Colonic mucosa (tissue), 4 donors: Measurements from ENCODE around the gene PAIP2. TPM values are rescaled to one million over a fixed set of nuclear protein-coding genes. Genes with fewer than 3 reads are reported as not detected.

Experiments
- DNase-seq: peaks from one replicate; pipeline ENCODE4 v3.0.0-alpha.2; 2020
- H3K27ac ChIP-seq: fragments of 200-600 bp; one replicate; pipeline ENCODE4 v1.8.0; 2021
- H3K27me3 ChIP-seq: fragments of 200-600 bp; one replicate; pipeline ENCODE4 v1.8.0; 2021
- H3K36me3 ChIP-seq: fragments of 200-600 bp; one replicate; pipeline ENCODE4 v1.8.0; 2021
- H3K4me1 ChIP-seq: fragments of 200-600 bp; one replicate; pipeline ENCODE4 v1.8.0; 2021; ENCODE audit warnings: mild to moderate bottlenecking
- H3K4me3 ChIP-seq: fragments of 200-600 bp; one replicate; pipeline ENCODE4 v1.8.0; 2021
- H3K9ac ChIP-seq, 2 donors: one replicate each; pipeline ENCODE4 v1.7.0; 2013; ENCODE audit warnings: control low read depth in 2 of 2, low read depth in 2 of 2, low read length in 2 of 2
- H3K9me3 ChIP-seq: fragments of 200-600 bp; one replicate; pipeline ENCODE4 v1.8.0; 2021
- intact Hi-C: fragments of 100-400 bp; cut with DNase I; formaldehyde crosslinking; loops from one replicate; pipeline ENCODE4 v1.14.1; 2022
- total RNA-seq, 2 donors: library from RNA; stranded (reverse); fragmentation: NEBNext Ultra II Directional in 1 of 2; extraction: Animal tissue kit (Norgen Biotek cat#: 25700) in 1 of 2; gene quantifications; one replicate each; pipeline ENCODE4 v1.2.1, GENCODE V29; 2021
- TF ChIP-seq, protein P1 (sequence below): fragments of 200-600 bp; IDR thresholded peaks from one replicate; pipeline ENCODE4 v1.8.0; 2022; ENCODE audit warnings: antibody characterized with exemption, mild to moderate bottlenecking
- donor health status: healthy.
- donor health status: DM: no; HTN: no; CAD: no.
- donor health status: DM: no; HTN: no; CAD: no.

PAIP2 gene
- total RNA-seq, 2 donors from 2014 or later = 39.4 to 49.7 TPM

GRCh38 chr5:139298242-139298641, 43.4 kb upstream of the PAIP2 start:
- H3K4me3 ChIP-seq = no peak overlapping the region
- intact Hi-C loops = loop anchor here (5.0 to 10.0 kb wide), 2 partner anchors 44 to 97 kb away; partner anchors contain the start of genes PAIP2 and PROB1
- TF ChIP-seq, protein P1, sequence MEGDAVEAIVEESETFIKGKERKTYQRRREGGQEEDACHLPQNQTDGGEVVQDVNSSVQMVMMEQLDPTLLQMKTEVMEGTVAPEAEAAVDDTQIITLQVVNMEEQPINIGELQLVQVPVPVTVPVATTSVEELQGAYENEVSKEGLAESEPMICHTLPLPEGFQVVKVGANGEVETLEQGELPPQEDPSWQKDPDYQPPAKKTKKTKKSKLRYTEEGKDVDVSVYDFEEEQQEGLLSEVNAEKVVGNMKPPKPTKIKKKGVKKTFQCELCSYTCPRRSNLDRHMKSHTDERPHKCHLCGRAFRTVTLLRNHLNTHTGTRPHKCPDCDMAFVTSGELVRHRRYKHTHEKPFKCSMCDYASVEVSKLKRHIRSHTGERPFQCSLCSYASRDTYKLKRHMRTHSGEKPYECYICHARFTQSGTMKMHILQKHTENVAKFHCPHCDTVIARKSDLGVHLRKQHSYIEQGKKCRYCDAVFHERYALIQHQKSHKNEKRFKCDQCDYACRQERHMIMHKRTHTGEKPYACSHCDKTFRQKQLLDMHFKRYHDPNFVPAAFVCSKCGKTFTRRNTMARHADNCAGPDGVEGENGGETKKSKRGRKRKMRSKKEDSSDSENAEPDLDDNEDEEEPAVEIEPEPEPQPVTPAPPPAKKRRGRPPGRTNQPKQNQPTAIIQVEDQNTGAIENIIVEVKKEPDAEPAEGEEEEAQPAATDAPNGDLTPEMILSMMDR = no peak
- H3K27ac ChIP-seq = no peak overlapping the region
- no peaks in the 10 kb centered on the region for H3K27me3 ChIP-seq
- peaks cover 13% of the 10 kb centered on the region for H3K4me1 ChIP-seq
- H3K36me3 ChIP-seq = no peaks in the 10 kb centered on the region
- H3K9me3 ChIP-seq = no peaks in the 10 kb centered on the region
- H3K9ac ChIP-seq = no peak overlapping the region
- DNase-seq = no peak

- H3K9ac ChIP-seq = no peak overlapping the region
- TF ChIP-seq, protein P1 = no peak
- H3K27me3 ChIP-seq = no peaks in the 10 kb centered on the region
- H3K9me3 ChIP-seq = no peaks in the 10 kb centered on the region
- H3K27ac ChIP-seq = no peak overlapping the region
- intact Hi-C loops = loop anchor here (5.0 to 10.0 kb wide), 2 partner anchors 43 to 95 kb away; partner anchors contain the start of genes PAIP2 and PROB1
- peaks cover 18% of the 10 kb centered on the region for H3K4me1 ChIP-seq
- no peaks in the 10 kb centered on the region for H3K36me3 ChIP-seq
- DNase-seq = no peak
- no peak overlapping the region for H3K4me3 ChIP-seq
Measured at GRCh38 chr5:139299486-139299885, 42.2 kb upstream of the PAIP2 start.

GRCh38 chr5:139301808-139302499, 39.7 kb upstream of the PAIP2 start:
- no peak for DNase-seq
- intact Hi-C loops = no loop called here
- Histone ChIP-seq H3K36me3 (no peaks in the 10 kb centered on the region), H3K27me3 (no peaks in the 10 kb centered on the region), H3K4me1 (peaks cover 14% of the 10 kb centered on the region), H3K9me3 (no peaks in the 10 kb centered on the region), H3K4me3 (no peak overlapping the region), H3K27ac (no peak overlapping the region), H3K9ac (no peak overlapping the region)
- TF ChIP-seq, protein P1 = no peak

DNA sequence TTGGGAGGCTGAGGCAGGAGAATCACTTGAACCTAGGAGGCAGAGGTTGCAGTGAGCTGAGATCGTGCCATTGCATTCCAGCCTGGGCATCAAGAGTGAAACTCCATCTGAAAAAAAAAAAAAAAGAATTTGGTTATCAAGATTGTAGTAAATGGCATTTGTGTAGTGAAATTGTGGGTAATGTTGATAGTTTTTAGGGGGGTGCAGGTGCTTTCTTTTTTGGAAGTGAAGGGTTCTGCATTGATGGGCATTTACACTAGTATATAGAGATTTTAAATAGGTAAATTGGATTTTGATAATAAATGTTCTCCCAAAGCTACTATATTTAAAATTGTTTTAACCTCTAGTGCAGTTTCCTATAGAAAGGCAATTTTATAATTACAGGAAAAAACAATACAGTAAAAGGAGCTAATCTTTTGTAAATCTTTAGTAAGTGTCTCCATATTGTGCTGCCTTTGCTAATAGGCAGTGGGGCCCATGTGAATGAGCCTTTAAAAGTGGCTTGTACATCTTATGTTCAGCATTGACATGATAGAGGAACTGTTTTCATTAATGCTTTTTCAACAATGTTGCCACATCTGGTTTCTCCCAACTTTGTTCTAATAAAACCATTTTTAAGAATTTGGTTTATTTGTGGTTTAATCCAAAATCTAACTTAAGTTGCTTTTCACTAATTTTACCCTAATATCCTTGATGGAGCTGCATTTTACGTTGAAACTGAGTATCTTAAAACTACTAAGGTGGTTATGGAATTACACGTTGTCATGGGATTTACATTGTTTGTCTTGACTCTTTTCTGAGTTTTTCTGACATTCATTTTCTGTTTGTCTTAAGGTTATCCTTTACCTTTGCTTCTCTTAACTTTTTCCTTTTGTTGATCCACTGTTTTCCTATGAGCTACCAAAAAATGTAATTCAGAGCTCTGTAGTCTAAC, 37.0 kb upstream of the PAIP2 start:
- Histone ChIP-seq H3K27ac (no peak overlapping the region), H3K4me1 (peaks cover 13% of the 10 kb centered on the region), H3K4me3 (no peak overlapping the region), H3K9ac (no peak overlapping the region), H3K27me3 (no peaks in the 10 kb centered on the region), H3K36me3 (no peaks in the 10 kb centered on the region), H3K9me3 (no peaks in the 10 kb centered on the region)
- intact Hi-C loops = no loop called here
- TF ChIP-seq, protein P1 = no peak
- DNase-seq = no peak

DNA sequence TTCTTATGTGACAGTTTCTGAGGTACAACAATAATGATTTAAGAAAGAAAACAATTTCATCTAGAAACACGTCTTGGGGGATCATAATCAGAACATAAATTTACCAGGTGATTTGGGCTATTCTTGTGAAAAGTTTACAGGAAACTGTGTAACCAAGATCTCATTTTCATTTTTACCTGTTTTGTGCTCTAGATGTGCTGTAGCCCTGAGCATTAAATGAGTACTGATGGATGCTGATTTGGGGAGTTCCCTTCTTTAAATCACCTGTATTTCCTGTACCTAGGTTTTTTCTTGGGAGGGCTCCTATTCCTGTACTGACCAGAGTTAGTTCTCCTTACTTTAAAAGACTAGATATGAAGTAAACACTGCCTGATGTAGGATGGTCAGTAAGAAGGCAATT, 35.5 kb upstream of the PAIP2 start:
- intact Hi-C loops = no loop called here
- H3K4me3 ChIP-seq = no peak overlapping the region
- H3K4me1 ChIP-seq = peaks cover 16% of the 10 kb centered on the region
- no peak overlapping the region for H3K27ac ChIP-seq
- no peak for DNase-seq
- TF ChIP-seq, protein P1 = no peak
- no peaks in the 10 kb centered on the region for H3K27me3 ChIP-seq
- H3K9me3 ChIP-seq = no peaks in the 10 kb centered on the region
- H3K36me3 ChIP-seq = no peaks in the 10 kb centered on the region
- H3K9ac ChIP-seq = no peak overlapping the region
